ENCODE results near the gene MAPKAPK2. TPM values are rescaled to one million over a fixed set of nuclear protein-coding genes. Genes with fewer than 3 reads are reported as not detected.

Gene MAPKAPK2
- total and polyA plus RNA-seq, 2 of the 13 experiments (the other 11 are each of a cell fraction or from before 2014, with no cell fraction given) = 16.6 to 34.0 TPM

DNA sequence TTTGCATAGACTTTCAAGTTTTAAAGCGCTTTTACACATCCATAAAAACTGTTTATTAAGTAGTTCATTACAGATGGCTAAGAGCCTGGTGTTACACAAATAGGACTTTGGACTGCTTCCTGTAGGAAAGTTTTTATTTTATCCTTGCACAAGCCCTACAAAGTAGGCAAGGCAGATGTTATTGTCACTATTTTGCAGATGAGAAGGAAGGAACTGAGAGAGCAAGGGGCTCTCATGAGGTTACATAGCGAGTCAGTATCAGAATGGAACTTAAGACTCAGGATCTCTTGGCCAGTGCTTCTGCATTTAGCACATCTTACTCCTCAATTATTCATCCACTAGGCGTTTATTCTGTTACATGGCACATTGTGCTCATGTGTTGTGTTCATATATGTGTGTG, 2.6 kb upstream of the MAPKAPK2 start (continued):
- TF ChIP-seq, protein P1, sequence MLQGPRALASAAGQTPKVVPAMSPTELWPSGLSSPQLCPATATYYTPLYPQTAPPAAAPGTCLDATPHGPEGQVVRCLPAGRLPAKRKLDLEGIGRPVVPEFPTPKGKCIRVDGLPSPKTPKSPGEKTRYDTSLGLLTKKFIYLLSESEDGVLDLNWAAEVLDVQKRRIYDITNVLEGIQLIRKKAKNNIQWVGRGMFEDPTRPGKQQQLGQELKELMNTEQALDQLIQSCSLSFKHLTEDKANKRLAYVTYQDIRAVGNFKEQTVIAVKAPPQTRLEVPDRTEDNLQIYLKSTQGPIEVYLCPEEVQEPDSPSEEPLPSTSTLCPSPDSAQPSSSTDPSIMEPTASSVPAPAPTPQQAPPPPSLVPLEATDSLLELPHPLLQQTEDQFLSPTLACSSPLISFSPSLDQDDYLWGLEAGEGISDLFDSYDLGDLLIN (CRISPR knock-in tag; IDR thresholded peaks at IDR 0.05; ENCODE audit: borderline replicate concordance) = no peak
- TF ChIP-seq CBX5 (CRISPR knock-in tag; IDR thresholded peaks at IDR 0.05; ENCODE audit: borderline replicate concordance) (no peak), ZBTB1 (CRISPR knock-in tag; IDR thresholded peaks at IDR 0.05; ENCODE audit: borderline replicate concordance) (no peak), ZBTB8A (CRISPR knock-in tag; IDR thresholded peaks at IDR 0.05; ENCODE audit: borderline replicate concordance, low read depth) (no peak), SATB2 (CRISPR knock-in tag; IDR thresholded peaks at IDR 0.05) (peak; percentile 52; the same call in 1 of the 2 replicates), NAIF1 (CRISPR knock-in tag; IDR thresholded peaks at IDR 0.05; ENCODE audit: borderline replicate concordance) (no peak), ZNF207 (IDR thresholded peaks at IDR 0.05; ENCODE audit: borderline replicate concordance) (no peak), KDM6A (CRISPR knock-in tag; IDR thresholded peaks at IDR 0.05; ENCODE audit: low read depth) (peak; percentile 19; the same call in 1 of the 2 replicates), MED1 (CRISPR knock-in tag; IDR thresholded peaks at IDR 0.05) (peak; percentile 32; the same call in 1 of the 2 replicates), NCOR1 (IDR thresholded peaks at IDR 0.05; ENCODE audit: borderline replicate concordance, low read length) (peak; percentile 57; the same call in 1 of the 2 replicates), ZFP90 (CRISPR knock-in tag; IDR thresholded peaks at IDR 0.05; ENCODE audit: borderline replicate concordance) (no peak), ZNF709 (CRISPR knock-in tag; IDR thresholded peaks at IDR 0.05) (no peak), ZNF720 (CRISPR knock-in tag; IDR thresholded peaks at IDR 0.05) (no peak), ZNF850 (CRISPR knock-in tag; conservative IDR thresholded peaks at IDR 0.05) (no peak), NONO (IDR thresholded peaks at IDR 0.05) (no peak), NONO (CRISPR knock-in tag; conservative IDR thresholded peaks at IDR 0.05) (no peak), CEBPB (IDR thresholded peaks at IDR 0.05; ENCODE audit: borderline replicate concordance, low read depth, low read length) (peak; percentile 59; the same call in 1 of the 2 replicates)
- TF ChIP-seq, protein P2, sequence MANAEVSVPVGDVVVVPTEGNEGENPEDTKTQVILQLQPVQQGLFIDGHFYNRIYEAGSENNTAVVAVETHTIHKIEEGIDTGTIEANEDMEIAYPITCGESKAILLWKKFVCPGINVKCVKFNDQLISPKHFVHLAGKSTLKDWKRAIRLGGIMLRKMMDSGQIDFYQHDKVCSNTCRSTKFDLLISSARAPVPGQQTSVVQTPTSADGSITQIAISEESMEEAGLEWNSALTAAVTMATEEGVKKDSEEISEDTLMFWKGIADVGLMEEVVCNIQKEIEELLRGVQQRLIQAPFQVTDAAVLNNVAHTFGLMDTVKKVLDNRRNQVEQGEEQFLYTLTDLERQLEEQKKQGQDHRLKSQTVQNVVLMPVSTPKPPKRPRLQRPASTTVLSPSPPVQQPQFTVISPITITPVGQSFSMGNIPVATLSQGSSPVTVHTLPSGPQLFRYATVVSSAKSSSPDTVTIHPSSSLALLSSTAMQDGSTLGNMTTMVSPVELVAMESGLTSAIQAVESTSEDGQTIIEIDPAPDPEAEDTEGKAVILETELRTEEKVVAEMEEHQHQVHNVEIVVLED (CRISPR knock-in tag; IDR thresholded peaks at IDR 0.05; ENCODE audit: borderline replicate concordance) = no peak
- TF ChIP-seq, protein P3, sequence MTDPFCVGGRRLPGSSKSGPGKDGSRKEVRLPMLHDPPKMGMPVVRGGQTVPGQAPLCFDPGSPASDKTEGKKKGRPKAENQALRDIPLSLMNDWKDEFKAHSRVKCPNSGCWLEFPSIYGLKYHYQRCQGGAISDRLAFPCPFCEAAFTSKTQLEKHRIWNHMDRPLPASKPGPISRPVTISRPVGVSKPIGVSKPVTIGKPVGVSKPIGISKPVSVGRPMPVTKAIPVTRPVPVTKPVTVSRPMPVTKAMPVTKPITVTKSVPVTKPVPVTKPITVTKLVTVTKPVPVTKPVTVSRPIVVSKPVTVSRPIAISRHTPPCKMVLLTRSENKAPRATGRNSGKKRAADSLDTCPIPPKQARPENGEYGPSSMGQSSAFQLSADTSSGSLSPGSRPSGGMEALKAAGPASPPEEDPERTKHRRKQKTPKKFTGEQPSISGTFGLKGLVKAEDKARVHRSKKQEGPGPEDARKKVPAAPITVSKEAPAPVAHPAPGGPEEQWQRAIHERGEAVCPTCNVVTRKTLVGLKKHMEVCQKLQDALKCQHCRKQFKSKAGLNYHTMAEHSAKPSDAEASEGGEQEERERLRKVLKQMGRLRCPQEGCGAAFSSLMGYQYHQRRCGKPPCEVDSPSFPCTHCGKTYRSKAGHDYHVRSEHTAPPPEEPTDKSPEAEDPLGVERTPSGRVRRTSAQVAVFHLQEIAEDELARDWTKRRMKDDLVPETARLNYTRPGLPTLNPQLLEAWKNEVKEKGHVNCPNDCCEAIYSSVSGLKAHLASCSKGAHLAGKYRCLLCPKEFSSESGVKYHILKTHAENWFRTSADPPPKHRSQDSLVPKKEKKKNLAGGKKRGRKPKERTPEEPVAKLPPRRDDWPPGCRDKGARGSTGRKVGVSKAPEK (CRISPR knock-in tag; IDR thresholded peaks at IDR 0.05; ENCODE audit: borderline replicate concordance) = no peak
- TF ChIP-seq, protein P4, sequence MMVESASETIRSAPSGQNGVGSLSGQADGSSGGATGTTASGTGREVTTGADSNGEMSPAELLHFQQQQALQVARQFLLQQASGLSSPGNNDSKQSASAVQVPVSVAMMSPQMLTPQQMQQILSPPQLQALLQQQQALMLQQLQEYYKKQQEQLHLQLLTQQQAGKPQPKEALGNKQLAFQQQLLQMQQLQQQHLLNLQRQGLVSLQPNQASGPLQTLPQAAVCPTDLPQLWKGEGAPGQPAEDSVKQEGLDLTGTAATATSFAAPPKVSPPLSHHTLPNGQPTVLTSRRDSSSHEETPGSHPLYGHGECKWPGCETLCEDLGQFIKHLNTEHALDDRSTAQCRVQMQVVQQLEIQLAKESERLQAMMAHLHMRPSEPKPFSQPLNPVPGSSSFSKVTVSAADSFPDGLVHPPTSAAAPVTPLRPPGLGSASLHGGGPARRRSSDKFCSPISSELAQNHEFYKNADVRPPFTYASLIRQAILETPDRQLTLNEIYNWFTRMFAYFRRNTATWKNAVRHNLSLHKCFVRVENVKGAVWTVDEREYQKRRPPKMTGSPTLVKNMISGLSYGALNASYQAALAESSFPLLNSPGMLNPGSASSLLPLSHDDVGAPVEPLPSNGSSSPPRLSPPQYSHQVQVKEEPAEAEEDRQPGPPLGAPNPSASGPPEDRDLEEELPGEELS (CRISPR knock-in tag; IDR thresholded peaks at IDR 0.05) = no peak
- TF ChIP-seq, protein P5, sequence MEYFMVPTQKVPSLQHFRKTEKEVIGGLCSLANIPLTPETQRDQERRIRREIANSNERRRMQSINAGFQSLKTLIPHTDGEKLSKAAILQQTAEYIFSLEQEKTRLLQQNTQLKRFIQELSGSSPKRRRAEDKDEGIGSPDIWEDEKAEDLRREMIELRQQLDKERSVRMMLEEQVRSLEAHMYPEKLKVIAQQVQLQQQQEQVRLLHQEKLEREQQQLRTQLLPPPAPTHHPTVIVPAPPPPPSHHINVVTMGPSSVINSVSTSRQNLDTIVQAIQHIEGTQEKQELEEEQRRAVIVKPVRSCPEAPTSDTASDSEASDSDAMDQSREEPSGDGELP (IDR thresholded peaks at IDR 0.05; ENCODE audit: borderline replicate concordance, low read depth) = no peak
